Osteoblast (primary cell): ENCODE measurements around the gene CAMK1. TPM values are rescaled to one million over a fixed set of nuclear protein-coding genes. Genes with fewer than 3 reads are reported as not detected.

ENCODE experiments used
- DNase-seq: peaks from one replicate; pipeline ENCODE4 v3.0.0; 2011; ENCODE audit warnings: low spot score, mixed read lengths; ENCODE audit not compliant: insufficient read length; ENCODE audit errors: missing footprints
- H2AFZ ChIP-seq: 2 replicates; pipeline ENCODE4 v1.6.0; 2011; ENCODE audit warnings: mild to moderate bottlenecking, low read length
- H3K27ac ChIP-seq: 2 replicates; pipeline ENCODE4 v1.5.1; 2011; ENCODE audit warnings: mild to moderate bottlenecking, low read depth, low read length, moderate library complexity
- H3K27me3 ChIP-seq: 2 replicates; pipeline ENCODE4 v1.6.0; 2012; ENCODE audit warnings: mild to moderate bottlenecking, control low read depth, inconsistent platforms, low read length, moderate library complexity; ENCODE audit not compliant: insufficient read depth
- H3K36me3 ChIP-seq: 2 replicates; pipeline ENCODE4 v1.5.1; 2011; ENCODE audit warnings: mild to moderate bottlenecking, low read length, control low read depth, moderate library complexity; ENCODE audit not compliant: insufficient read depth
- H3K4me1 ChIP-seq: 2 replicates; pipeline ENCODE4 v1.5.1; 2011; ENCODE audit warnings: mild to moderate bottlenecking, low read length, control low read depth, moderate library complexity; ENCODE audit not compliant: insufficient read depth
- H3K4me2 ChIP-seq: 2 replicates; pipeline ENCODE4 v1.6.0; 2011; ENCODE audit warnings: mild to moderate bottlenecking, low read length; ENCODE audit not compliant: insufficient read depth
- H3K4me3 ChIP-seq: fragments of 200-600 bp; sonication (generic); 3 replicates; pipeline ENCODE4 v1.5.1; 2012; ENCODE audit warnings: mild to moderate bottlenecking, low read length, inconsistent platforms; ENCODE audit not compliant: insufficient read depth
- H3K79me2 ChIP-seq: 2 replicates; pipeline ENCODE4 v1.6.0; 2012; ENCODE audit warnings: mild to moderate bottlenecking, low read length, control low read depth, inconsistent platforms; ENCODE audit not compliant: insufficient read depth
- H3K9me3 ChIP-seq: 2 replicates; pipeline ENCODE4 v1.5.1; 2011; ENCODE audit warnings: low read depth, low read length, control low read depth
- H4K20me1 ChIP-seq: 2 replicates; pipeline ENCODE4 v1.6.0; 2012; ENCODE audit warnings: mild to moderate bottlenecking, low read length, control low read depth; ENCODE audit not compliant: insufficient read depth
- total RNA-seq: library from RNA; depleted of rRNA; stranded (reverse); fragments of >200 nt; gene quantifications from 2 replicates; pipeline ENCODE4 v1.2.3, GENCODE V29; 2012
- TF ChIP-seq, protein P1 (sequence below): IDR thresholded peaks from 2 replicates; pipeline ENCODE4 v1.5.1; 2011; ENCODE audit warnings: mild to moderate bottlenecking, low read depth, low read length, moderate library complexity; ENCODE audit errors: extremely low read depth

The CAMK1 gene
- total RNA-seq, 1 donor = 22.1 TPM

GRCh38 chr3:9780910-9781309, 11.2 kb upstream of the CAMK1 start:
- TF ChIP-seq, protein P1, sequence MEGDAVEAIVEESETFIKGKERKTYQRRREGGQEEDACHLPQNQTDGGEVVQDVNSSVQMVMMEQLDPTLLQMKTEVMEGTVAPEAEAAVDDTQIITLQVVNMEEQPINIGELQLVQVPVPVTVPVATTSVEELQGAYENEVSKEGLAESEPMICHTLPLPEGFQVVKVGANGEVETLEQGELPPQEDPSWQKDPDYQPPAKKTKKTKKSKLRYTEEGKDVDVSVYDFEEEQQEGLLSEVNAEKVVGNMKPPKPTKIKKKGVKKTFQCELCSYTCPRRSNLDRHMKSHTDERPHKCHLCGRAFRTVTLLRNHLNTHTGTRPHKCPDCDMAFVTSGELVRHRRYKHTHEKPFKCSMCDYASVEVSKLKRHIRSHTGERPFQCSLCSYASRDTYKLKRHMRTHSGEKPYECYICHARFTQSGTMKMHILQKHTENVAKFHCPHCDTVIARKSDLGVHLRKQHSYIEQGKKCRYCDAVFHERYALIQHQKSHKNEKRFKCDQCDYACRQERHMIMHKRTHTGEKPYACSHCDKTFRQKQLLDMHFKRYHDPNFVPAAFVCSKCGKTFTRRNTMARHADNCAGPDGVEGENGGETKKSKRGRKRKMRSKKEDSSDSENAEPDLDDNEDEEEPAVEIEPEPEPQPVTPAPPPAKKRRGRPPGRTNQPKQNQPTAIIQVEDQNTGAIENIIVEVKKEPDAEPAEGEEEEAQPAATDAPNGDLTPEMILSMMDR = no peak
- Histone ChIP-seq H3K27ac (no peak overlapping the region), H4K20me1 (no peaks in the 10 kb centered on the region), H3K79me2 (no peaks in the 10 kb centered on the region), H2AFZ (no peak overlapping the region), H3K9me3 (no peaks in the 10 kb centered on the region), H3K4me1 (peaks cover 23% of the 10 kb centered on the region), H3K4me2 (no peak overlapping the region), H3K36me3 (peaks cover 38% of the 10 kb centered on the region), H3K4me3 (no peak overlapping the region), H3K27me3 (no peaks in the 10 kb centered on the region)
- DNase-seq = no peak

- Histone ChIP-seq H3K4me1 (peaks cover 23% of the 10 kb centered on the region), H3K9me3 (no peaks in the 10 kb centered on the region), H2AFZ (no peak overlapping the region), H3K27ac (no peak overlapping the region), H3K4me3 (no peak overlapping the region), H3K27me3 (no peaks in the 10 kb centered on the region), H3K79me2 (no peaks in the 10 kb centered on the region), H3K4me2 (no peak overlapping the region), H4K20me1 (no peaks in the 10 kb centered on the region), H3K36me3 (peaks cover 35% of the 10 kb centered on the region)
- DNase-seq = no peak
- TF ChIP-seq, protein P1 = no peak
Measured at GRCh38 chr3:9780458-9780812, 10.7 kb upstream of the CAMK1 start.

DNA sequence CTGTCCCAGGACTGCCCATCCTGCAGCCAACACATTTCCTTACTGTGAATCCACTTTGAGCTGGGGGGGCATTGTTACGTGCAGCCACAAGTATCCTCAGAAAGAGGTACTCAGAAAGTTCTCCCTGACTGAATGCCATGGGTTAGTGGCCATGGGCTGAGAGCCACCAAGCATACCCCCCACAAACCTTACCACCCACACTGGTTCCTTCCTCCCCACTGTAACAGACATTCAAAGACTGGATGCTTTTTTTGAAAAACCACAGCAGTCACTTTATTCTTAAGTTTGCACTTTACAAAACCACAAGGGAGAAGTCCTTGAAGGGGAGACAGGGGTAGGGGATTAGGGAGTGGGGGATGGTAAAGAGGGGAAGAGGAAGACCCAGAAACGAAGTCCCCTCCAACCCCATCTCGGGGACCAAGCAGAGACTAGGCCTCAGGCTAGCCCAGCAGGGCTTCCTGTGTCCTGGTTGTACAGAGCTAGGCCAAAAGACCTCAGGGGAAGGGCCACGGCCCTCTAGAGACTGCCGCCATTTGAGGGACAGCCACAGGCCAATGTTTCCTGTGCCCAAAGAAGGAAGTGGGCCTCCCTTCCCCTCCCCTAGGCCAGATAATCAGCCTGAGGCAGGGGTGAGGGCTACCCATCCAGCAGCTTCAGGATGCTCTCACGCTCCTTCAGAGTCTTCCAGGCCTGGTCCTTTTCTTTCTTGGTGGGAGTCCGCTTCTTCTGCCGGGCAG, 10.1 kb upstream of the CAMK1 start:
- Histone ChIP-seq H3K27me3 (no peaks in the 10 kb centered on the region), H3K4me3 (no peak overlapping the region), H3K9me3 (no peaks in the 10 kb centered on the region), H3K4me2 (no peak overlapping the region), H4K20me1 (no peaks in the 10 kb centered on the region), H3K36me3 (peaks cover 29% of the 10 kb centered on the region), H2AFZ (no peak overlapping the region), H3K4me1 (peaks cover 23% of the 10 kb centered on the region), H3K79me2 (no peaks in the 10 kb centered on the region), H3K27ac (no peak overlapping the region)
- peak; percentile 45 for DNase-seq
- TF ChIP-seq, protein P1 = no peak

DNA sequence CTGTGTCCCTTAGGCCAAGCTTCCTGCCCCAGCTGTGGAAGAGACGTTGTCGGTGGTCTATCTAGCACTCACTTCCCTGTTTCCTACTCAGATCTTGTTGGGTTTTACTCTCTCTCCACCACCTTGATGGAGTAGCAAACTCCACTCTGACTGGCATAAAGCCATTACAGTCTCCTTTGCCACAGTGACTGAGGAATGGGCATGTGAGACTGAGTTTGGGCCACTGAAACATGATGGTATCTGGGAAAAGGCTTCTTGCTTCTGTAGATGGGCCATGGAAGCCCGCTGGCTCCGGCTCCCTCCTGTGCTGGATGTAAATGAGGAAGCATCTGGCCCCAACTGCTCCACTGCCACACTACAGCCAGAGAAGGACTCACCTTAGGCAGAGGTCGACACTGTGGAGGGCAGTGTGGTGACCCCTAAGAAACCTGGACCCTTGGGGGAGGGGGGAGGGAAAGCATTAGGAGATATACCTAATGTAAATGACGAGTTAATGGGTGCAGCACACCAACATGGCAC, 9.4 kb upstream of the CAMK1 start:
- H3K36me3 ChIP-seq = peaks cover 23% of the 10 kb centered on the region
- H2AFZ ChIP-seq = no peak overlapping the region
- no peak overlapping the region for H3K4me3 ChIP-seq
- H3K4me1 ChIP-seq = peaks cover 23% of the 10 kb centered on the region
- H3K4me2 ChIP-seq = no peak overlapping the region
- TF ChIP-seq, protein P1 = no peak
- H4K20me1 ChIP-seq = no peaks in the 10 kb centered on the region
- DNase-seq = no peak
- H3K27me3 ChIP-seq = no peaks in the 10 kb centered on the region
- H3K9me3 ChIP-seq = no peaks in the 10 kb centered on the region
- H3K79me2 ChIP-seq = no peaks in the 10 kb centered on the region
- peak overlapping the region; percentile 35 for H3K27ac ChIP-seq
